Psoas muscle (tissue), 8 donors: Measurements from ENCODE around the gene PITHD1. TPM values are rescaled to one million over a fixed set of nuclear protein-coding genes. Genes with fewer than 3 reads are reported as not detected.

Experiments
- ATAC-seq, 4 donors: fragments of 200-7000 bp; cut with Tn5 transposase; one replicate each; pipeline ENCODE4 v1.9.1; 2020; ENCODE audit warnings: moderate library complexity in 3 of 4, mild to moderate bottlenecking in 2 of 4
- DNase-seq, 2 donors: peaks; one replicate each; pipeline ENCODE4 v3.0.0-alpha.2; 2020
- H3K27ac ChIP-seq: fragments of 200-600 bp; one replicate; pipeline ENCODE4 v1.8.0; 2022
- H3K27me3 ChIP-seq, 3 donors: fragments of 200-600 bp in 1 of 3; one replicate each; pipeline versions ENCODE4 v1.6.1 to v1.8.0; 2013 to 2022; ENCODE audit warnings: low read length in 2 of 3, mild to moderate bottlenecking in 2 of 3, moderate library complexity in 1 of 3; ENCODE audit not compliant: insufficient read depth in 3 of 3
- H3K36me3 ChIP-seq, 2 donors: fragments of 200-600 bp in 1 of 2; one replicate each; pipeline versions ENCODE4 v1.6.1 to v1.8.0; 2013 to 2022; ENCODE audit warnings: low read depth in 1 of 2, mild to moderate bottlenecking in 1 of 2, moderate library complexity in 1 of 2; ENCODE audit not compliant: insufficient read depth in 1 of 2
- H3K4me1 ChIP-seq: fragments of 200-600 bp; one replicate; pipeline ENCODE4 v1.8.0; 2022
- H3K4me3 ChIP-seq: fragments of 200-600 bp; one replicate; pipeline ENCODE4 v1.8.0; 2022; ENCODE audit warnings: mild to moderate bottlenecking
- H3K9me3 ChIP-seq: fragments of 200-600 bp; one replicate; pipeline ENCODE4 v1.8.0; 2022
- WGBS, 3 donors: extraction: QIAGEN DNeasy Blood & Tissue Kit; methylation state at CpG; one replicate each; pipeline versions ENCODE4 v1.1.6 to v1.1.7; 2013; 5-methylcytosine and 5-hydroxymethylcytosine counted together
- intact Hi-C, 2 donors: fragments of 100-400 bp; cut with DNase I; formaldehyde crosslinking; loops; one replicate each; pipeline versions ENCODE4 v1.11.0 to v1.14.2; 2022
- polyA plus RNA-seq, 3 donors: library from polyadenylated mRNA; stranded (reverse); fragments of 200-250 nt; gene quantifications; one replicate each; pipeline ENCODE4 v1.2.3, GENCODE V29; 2013
- total RNA-seq, 4 donors: library from RNA; stranded (reverse); fragmentation: NEBNext Ultra II Directional in 2 of 4; extraction: Animal tissue kit (Norgen Biotek cat#: 25700) in 2 of 4; gene quantifications; one replicate each; pipeline versions ENCODE4 v1.2.1 to v1.2.4, GENCODE V29; 2021 to 2023
- TF ChIP-seq, protein P1 (sequence below): fragments of 200-600 bp; IDR thresholded peaks from one replicate; pipeline ENCODE4 v1.8.0; 2022; ENCODE audit warnings: antibody characterized with exemption
- donor health status: healthy with polysubstance abuse.
- donor health status: DM: no; HTN: no; CAD: no; lungs with moderate emphysema.
- donor health status: Bipolar disorder and iron deficiency.
- donor health status: healthy.
- donor health status: DM: yes; HTN: yes; CAD: no.
- donor health status: DM: no; HTN: no; CAD: no.
- donor health status: DM: no; HTN: no; CAD: no.
- donor health status: DM: yes; HTN: yes; CAD: no.

PITHD1 gene
- total and polyA plus RNA-seq, 7 donors = 45.2 to 162 (median 67.5) TPM

GRCh38 chr1:23816906-23817305 lies 38.7 kb downstream of the PITHD1 start:
- intact Hi-C loops = no loop called here
- TF ChIP-seq, protein P1, sequence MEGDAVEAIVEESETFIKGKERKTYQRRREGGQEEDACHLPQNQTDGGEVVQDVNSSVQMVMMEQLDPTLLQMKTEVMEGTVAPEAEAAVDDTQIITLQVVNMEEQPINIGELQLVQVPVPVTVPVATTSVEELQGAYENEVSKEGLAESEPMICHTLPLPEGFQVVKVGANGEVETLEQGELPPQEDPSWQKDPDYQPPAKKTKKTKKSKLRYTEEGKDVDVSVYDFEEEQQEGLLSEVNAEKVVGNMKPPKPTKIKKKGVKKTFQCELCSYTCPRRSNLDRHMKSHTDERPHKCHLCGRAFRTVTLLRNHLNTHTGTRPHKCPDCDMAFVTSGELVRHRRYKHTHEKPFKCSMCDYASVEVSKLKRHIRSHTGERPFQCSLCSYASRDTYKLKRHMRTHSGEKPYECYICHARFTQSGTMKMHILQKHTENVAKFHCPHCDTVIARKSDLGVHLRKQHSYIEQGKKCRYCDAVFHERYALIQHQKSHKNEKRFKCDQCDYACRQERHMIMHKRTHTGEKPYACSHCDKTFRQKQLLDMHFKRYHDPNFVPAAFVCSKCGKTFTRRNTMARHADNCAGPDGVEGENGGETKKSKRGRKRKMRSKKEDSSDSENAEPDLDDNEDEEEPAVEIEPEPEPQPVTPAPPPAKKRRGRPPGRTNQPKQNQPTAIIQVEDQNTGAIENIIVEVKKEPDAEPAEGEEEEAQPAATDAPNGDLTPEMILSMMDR = no peak
- ATAC-seq = no peak
- H3K4me1 ChIP-seq = no peaks in the 10 kb centered on the region
- no peaks in the 10 kb centered on the region for H3K27me3 ChIP-seq
- no peak overlapping the region for H3K27ac ChIP-seq
- H3K36me3 ChIP-seq = peaks cover 3 to 85% of the 10 kb centered on the region in 2 donors
- no peaks in the 10 kb centered on the region for H3K9me3 ChIP-seq
- no peak overlapping the region for H3K4me3 ChIP-seq
- no peak for DNase-seq

- intact Hi-C loops = no loop called here
- TF ChIP-seq, protein P1 = no peak
- Histone ChIP-seq H3K36me3 (peaks cover 3 to 78% of the 10 kb centered on the region in 2 donors), H3K4me3 (no peak overlapping the region), H3K27me3 (no peaks in the 10 kb centered on the region), H3K4me1 (no peaks in the 10 kb centered on the region), H3K27ac (no peak overlapping the region), H3K9me3 (no peaks in the 10 kb centered on the region)
- WGBS, 3 donors = 89 to 95% (median 91%) methylated on average over 3 of the region's 3 CpGs
- DNase-seq (no peak), ATAC-seq (no peak)
Observed at GRCh38 chr1:23817633-23818032, 39.4 kb downstream of the PITHD1 start.

DNA sequence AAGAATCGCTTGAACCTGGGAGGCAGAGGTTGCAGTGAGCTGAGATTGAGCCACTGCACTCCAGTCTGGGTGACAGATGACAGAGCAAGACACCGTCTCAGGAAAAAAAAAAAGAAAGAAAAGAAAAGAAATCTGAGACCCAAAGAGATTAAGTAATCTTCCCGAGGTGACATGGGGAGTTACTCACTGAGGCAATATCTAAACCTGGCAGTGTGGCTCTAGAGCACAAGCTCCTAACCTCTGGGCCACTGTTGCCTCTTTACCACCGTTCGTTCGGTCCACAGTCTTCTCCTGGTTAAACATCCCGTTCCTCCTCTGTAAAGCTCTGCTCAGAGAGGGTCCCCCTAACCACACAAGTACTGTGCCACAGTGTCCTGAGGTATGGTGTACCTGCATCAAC lies 45.5 kb downstream of the PITHD1 start:
- H3K4me1 ChIP-seq = peaks cover 15% of the 10 kb centered on the region
- peaks cover 0 to 16% of the 10 kb centered on the region in 2 donors for H3K36me3 ChIP-seq
- ATAC-seq (peak in 3 of 4 donors; percentile 54 to 61 (median 57)), DNase-seq (no peak)
- peak overlapping the region; percentile 97 for H3K27ac ChIP-seq
- intact Hi-C loops = no loop called here
- TF ChIP-seq, protein P1 = no peak
- H3K4me3 ChIP-seq = peak overlapping the region; percentile 93
- H3K9me3 ChIP-seq = no peaks in the 10 kb centered on the region
- WGBS, 3 donors = 45 to 58% (median 55%) methylated on average over 7 of the region's 7 CpGs
- H3K27me3 ChIP-seq = no peaks in the 10 kb centered on the region

GRCh38 chr1:23824711-23825075 lies 46.5 kb downstream of the PITHD1 start:
- ATAC-seq (peak in 2 of 4 donors; percentile 1 to 10), DNase-seq (no peak)
- no peaks in the 10 kb centered on the region for H3K9me3 ChIP-seq
- peaks cover 0 to 8% of the 10 kb centered on the region in 2 donors for H3K36me3 ChIP-seq
- WGBS, 3 donors = 0 to 2% (median 1%) methylated on average over 8 of the region's 8 CpGs
- peak overlapping the region; percentile 93 for H3K4me3 ChIP-seq
- TF ChIP-seq, protein P1 = no peak
- H3K27me3 ChIP-seq = no peaks in the 10 kb centered on the region
- intact Hi-C loops = no loop called here
- peaks cover 15% of the 10 kb centered on the region for H3K4me1 ChIP-seq
- peak overlapping the region; percentile 97 for H3K27ac ChIP-seq

DNA sequence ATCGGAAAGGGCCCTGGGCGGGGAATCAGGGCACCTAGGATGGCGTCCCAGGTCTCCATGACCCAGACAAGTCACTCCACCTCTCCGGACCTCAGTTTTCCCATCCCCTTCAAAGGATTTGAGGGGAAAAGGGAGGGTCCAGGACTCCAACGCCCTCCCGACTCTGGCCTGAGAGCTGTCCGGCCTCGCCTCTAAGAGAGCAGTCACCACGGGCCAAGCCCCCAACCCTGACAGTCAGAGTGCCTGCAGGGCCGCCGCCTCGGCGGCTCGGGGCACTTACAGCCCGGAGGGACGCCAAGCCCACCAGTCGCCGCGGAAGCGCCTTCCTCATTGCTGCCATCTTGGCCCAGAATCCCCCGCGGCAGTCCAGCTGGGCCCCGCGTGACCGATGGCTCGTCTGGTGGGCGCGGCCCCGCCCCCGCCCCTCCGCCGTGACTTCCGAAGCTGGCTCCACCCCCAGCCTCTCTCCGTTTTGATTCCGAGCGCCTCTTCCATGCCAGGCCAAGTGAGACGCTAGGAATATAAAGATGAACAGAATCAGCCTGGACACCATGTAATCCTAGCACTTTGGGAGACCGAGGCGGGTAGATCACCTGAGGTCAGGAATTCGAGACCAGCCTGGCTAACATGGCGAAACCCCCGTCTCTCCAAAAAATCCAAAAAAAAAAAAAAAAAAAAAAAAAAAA lies 47.0 kb downstream of the PITHD1 start, which contains the start of gene HMGCL:
Gene HMGCL (minus strand): TSS at position 354 of the 686 bp plus-strand sequence. CDS start 14 bp downstream, at position 340.
- H3K9me3 ChIP-seq = no peaks in the 10 kb centered on the region
- peak within 1 kb of the TSS; percentile 97 for H3K27ac ChIP-seq
- TF ChIP-seq, protein P1 = no peak
- ATAC-seq (peak; percentile 98 to 99 (median 98)), DNase-seq (peak; percentile 93 to 95)
- 0 to 1% (median 0%) methylated on average over 40 to 42 of the region's 42 CpGs for WGBS, 3 donors
- intact Hi-C loops = no loop called here
- H3K4me3 ChIP-seq = peak within 1 kb of the TSS; percentile 93
- peaks cover 0 to 3% of the 10 kb centered on the region in 2 donors for H3K36me3 ChIP-seq
- H3K27me3 ChIP-seq = no peaks in the 10 kb centered on the region
- H3K4me1 ChIP-seq = peaks cover 15% of the 10 kb centered on the region
